Lower leg skin (tissue), 4 donors: ENCODE results near the gene TIMP4. TPM values are rescaled to one million over a fixed set of nuclear protein-coding genes. Genes with fewer than 3 reads are reported as not detected.

Experiments used
- DNase-seq, 2 donors: peaks; one replicate each; pipeline ENCODE4 v3.0.0-alpha.2; 2019; ENCODE audit warnings: low spot score in 2 of 2
- H3K4me3 ChIP-seq: fragments of 200-600 bp; sonication (generic); 2 replicates; pipeline ENCODE4 v1.5.1; 2017; ENCODE audit warnings: mild to moderate bottlenecking, low read depth; ENCODE audit not compliant: poor library complexity, severe bottlenecking
- POLR2A ChIP-seq, 2 donors: fragments of 450-650 bp; IDR thresholded peaks; one replicate each; pipeline ENCODE4 v1.6.1; 2016 to 2017; ENCODE audit warnings: antibody characterized with exemption in 2 of 2, mild to moderate bottlenecking in 1 of 2, moderate library complexity in 1 of 2
- WGBS, 2 donors: methylation state at CpG; one replicate each; pipeline ENCODE4 v1.1.5; 2018; 5-methylcytosine and 5-hydroxymethylcytosine counted together
- intact Hi-C: fragments of 100-400 bp; cut with DNase I; formaldehyde crosslinking; loops from one replicate; pipeline ENCODE4 v1.15.0; 2023; ENCODE audit warnings: low total_unique reads
- total RNA-seq, 4 donors: library from RNA; depleted of rRNA; stranded (reverse); fragments of >200 nt; gene quantifications; one replicate each; pipeline ENCODE4 v1.1.0, GENCODE V29; 2016
- TF ChIP-seq, protein P1 (sequence below), 3 donors: fragments of 450-650 bp; IDR thresholded peaks; one replicate each; pipeline ENCODE4 v1.5.1; 2016; ENCODE audit warnings: antibody characterized with exemption in 3 of 3, mild to moderate bottlenecking in 3 of 3, moderate library complexity in 2 of 3

Gene TIMP4
- total RNA-seq, 4 donors from 2014 or later = 5.2 to 16.5 (median 14.4) TPM

DNA sequence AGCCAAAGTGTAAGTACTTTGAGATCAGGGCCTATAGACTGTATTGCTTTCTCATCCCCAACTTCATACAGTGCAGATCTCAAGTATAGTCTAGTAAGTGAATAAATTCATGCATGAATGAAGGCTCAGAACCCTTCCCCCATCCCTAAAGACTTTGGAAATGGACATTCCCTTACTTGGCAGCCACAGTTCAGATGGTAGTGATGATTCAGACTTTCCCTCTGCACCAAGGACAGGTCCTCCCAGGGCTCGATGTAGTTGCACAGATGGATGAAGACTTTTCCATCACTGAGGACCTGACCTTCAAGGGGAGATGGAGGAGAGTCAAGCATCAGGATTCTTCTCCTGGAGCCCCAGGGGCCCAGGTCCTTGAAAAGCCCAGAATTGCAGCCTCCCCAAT, 4.6 kb downstream of the TIMP4 start:
- WGBS, 2 donors = 50 to 65% methylated on average over 1 of the region's 1 CpG
- H3K4me3 ChIP-seq = no peak overlapping the region
- TF ChIP-seq, protein P1, sequence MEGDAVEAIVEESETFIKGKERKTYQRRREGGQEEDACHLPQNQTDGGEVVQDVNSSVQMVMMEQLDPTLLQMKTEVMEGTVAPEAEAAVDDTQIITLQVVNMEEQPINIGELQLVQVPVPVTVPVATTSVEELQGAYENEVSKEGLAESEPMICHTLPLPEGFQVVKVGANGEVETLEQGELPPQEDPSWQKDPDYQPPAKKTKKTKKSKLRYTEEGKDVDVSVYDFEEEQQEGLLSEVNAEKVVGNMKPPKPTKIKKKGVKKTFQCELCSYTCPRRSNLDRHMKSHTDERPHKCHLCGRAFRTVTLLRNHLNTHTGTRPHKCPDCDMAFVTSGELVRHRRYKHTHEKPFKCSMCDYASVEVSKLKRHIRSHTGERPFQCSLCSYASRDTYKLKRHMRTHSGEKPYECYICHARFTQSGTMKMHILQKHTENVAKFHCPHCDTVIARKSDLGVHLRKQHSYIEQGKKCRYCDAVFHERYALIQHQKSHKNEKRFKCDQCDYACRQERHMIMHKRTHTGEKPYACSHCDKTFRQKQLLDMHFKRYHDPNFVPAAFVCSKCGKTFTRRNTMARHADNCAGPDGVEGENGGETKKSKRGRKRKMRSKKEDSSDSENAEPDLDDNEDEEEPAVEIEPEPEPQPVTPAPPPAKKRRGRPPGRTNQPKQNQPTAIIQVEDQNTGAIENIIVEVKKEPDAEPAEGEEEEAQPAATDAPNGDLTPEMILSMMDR (IDR thresholded peaks at IDR 0.05) = no peak
- no peak for DNase-seq
- intact Hi-C loops = no loop called here

DNA sequence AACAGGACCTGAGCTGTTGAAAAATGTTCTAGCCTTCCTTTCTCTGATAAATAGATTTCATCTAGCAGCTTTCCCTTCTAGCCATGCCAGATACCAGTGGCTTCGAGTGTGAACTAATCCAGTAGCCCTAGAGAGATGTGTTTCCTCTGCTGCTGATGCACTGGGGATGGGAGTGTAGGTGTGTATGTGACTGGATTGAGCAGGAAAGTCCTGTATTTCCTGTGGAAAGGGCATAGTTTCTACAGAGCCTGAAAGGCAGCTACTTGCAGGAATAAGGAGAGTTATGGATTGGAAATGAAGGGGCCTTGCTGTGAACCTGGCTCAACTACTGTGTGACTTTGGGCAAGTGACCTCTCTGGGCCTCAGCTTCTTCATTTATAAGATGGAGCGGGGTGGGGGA, 8.6 kb downstream of the TIMP4 start:
- DNase-seq = no peak
- intact Hi-C loops = no loop called here
- H3K4me3 ChIP-seq = no peak overlapping the region
- WGBS, 2 donors = 87 to 96% methylated on average over 2 of the region's 2 CpGs
- TF ChIP-seq POLR2A (IDR thresholded peaks at IDR 0.05) = no peak
- TF ChIP-seq, protein P1 (IDR thresholded peaks at IDR 0.05) = no peak

DNA sequence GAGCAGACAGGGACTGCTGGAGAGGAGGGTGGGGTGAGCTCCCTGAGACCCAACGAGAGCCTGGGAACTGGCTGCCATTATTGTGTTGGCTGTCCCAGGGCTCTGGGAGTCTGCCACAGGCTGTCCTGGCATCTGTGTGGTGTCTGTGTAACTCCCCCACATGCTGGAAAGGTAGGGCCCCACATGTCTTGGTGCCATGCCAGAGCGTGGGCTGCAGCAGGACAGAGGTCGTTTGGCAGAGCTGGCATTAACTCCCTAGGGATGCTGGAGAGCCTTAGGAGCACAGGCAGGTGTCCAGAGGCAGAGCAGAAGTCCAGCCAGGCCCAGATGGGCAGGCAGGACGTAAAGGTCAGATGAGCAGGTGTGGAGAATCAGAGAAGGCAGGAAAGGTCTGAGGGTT, 9.7 kb downstream of the TIMP4 start:
- WGBS, 2 donors = 64 to 68% methylated on average over 4 of the region's 4 CpGs
- intact Hi-C loops = no loop called here
- no peak overlapping the region for H3K4me3 ChIP-seq
- DNase-seq = no peak
- TF ChIP-seq, protein P1 (IDR thresholded peaks at IDR 0.05) = no peak
- no peak for TF ChIP-seq POLR2A (IDR thresholded peaks at IDR 0.05)

DNA sequence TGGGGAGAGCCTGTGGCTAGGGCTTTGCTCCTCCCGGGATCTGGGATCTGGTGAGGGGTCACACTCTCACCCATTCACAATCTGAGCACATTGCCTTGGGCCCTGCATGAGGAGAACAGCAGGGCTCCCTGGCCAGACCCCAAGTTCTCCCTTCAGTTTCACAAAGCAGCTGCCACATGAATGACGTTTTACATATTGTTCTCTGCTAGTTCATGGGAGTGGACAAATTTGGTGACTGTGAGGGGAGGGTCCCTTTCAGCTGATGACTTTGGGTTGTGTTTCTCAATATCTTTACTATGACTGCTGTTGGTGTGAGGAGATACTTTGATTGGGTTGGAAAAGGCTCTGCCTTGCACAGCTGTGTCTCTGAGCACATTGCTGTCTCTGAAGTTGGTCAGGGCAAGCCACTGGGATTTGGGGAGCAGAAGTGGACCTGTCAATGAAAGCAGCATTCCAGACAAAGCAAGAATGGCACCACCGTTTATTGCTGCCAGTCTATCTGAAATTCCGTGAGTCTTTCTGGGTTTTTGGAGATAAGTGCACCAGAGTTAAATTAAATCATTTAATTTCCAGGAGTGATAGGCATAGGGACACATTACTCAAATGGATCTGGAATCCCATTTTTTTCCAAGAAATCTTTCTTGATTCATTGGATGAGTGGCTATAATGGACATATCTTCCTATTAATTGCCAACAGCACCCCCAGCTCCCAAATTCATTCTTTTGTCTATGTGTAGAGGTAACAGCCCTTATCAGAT, 10.3 kb downstream of the TIMP4 start:
- no peak overlapping the region for H3K4me3 ChIP-seq
- WGBS, 2 donors = 64 to 72% methylated on average over 4 of the region's 4 CpGs
- TF ChIP-seq, protein P1 (IDR thresholded peaks at IDR 0.05) = no peak
- TF ChIP-seq POLR2A (IDR thresholded peaks at IDR 0.05) = no peak
- DNase-seq = peak; percentile 38 to 89
- intact Hi-C loops = no loop called here

DNA sequence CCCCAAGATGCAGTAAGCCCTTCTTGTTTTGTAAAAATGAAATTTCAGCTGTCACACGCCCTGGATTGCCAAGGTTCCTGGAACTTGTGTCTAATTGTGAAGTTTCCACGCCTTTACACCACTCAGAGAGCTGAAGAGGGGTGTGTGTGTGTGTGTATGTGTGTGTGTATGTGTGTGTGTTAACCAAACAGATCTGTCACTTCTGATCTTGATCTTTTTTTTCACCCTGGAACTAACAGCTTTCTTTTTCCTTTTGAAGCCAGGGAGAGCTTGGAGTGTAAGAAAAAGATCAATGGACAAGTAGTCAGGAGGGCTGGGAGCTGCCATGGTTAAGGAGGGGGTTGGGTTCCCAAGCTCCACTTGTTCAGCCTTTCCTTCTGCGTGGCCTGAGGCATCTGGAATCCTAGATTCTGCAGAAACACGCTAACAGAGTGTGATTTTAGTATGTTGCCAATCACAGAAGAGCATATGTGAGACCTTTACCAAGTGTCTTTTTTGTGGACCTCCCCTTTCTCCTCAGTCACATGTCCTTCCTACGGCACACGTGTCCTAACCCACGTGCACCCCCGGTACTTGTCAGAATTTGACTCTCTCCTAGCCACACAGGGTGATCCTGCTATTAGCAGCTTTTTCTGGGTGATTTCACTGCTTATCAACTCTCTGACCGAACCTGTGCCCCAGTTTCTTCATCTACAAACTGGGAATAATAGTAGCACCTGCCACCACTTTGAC, 11.5 kb downstream of the TIMP4 start:
- no peak overlapping the region for H3K4me3 ChIP-seq
- intact Hi-C loops = no loop called here
- WGBS, 2 donors = 73 to 79% methylated on average over 9 of the region's 9 CpGs
- TF ChIP-seq POLR2A (IDR thresholded peaks at IDR 0.05) = no peak
- TF ChIP-seq, protein P1 (IDR thresholded peaks at IDR 0.05) = no peak
- DNase-seq = no peak
